ENCODE results near the gene MYCT1. TPM values are rescaled to one million over a fixed set of nuclear protein-coding genes. Genes with fewer than 3 reads are reported as not detected.

The MYCT1 gene
- total RNA-seq, 3 donors from 2014 or later (not counting 1 experiment from before 2014, with no cell fraction given): 0.25 to 0.64 (median 0.55) TPM

GRCh38 chr6:152661776-152662175, 35.9 kb upstream of the MYCT1 start:
- Histone ChIP-seq H3K4me3 (ENCODE audit: low read length) (no peak overlapping the region), H3K4me1 (ENCODE audit: control insufficient read depth, insufficient read depth, low read length) (no peaks in the 10 kb centered on the region), H3K9me3 (ENCODE audit: control insufficient read depth, insufficient read depth, low read length) (no peaks in the 10 kb centered on the region), H3K27me3 (ENCODE audit: control insufficient read depth, insufficient read depth, low read length) (no peaks in the 10 kb centered on the region), H3K27ac (ENCODE audit: low read length) (no peak overlapping the region), H3K36me3 (ENCODE audit: control insufficient read depth, insufficient read depth, low read length) (no peaks in the 10 kb centered on the region)
- intact Hi-C loops (cut with micrococcal nuclease): no loop called here
- no peak overlapping the region for H3K4me3 Mint-ChIP-seq
- no peaks in the 10 kb centered on the region for H3K4me1 Mint-ChIP-seq
- H3K9me3 Mint-ChIP-seq: no peaks in the 10 kb centered on the region
- no peak for DNase-seq
- 100% methylated on average over 2 of the region's 3 CpGs for WGBS (ENCODE audit: insufficient coverage)
- ATAC-seq: no peak
- no peak for TF ChIP-seq CTCF (IDR thresholded peaks at IDR 0.05)
- H3K27me3 Mint-ChIP-seq (ENCODE audit: low read depth in 2 of 2): peaks cover 29 to 38% of the 10 kb centered on the region in 2 donors
- H3K27ac Mint-ChIP-seq: no peak overlapping the region
- no peaks in the 10 kb centered on the region for H3K36me3 Mint-ChIP-seq

- Histone ChIP-seq H3K27ac (ENCODE audit: low read length) (no peak overlapping the region), H3K4me1 (ENCODE audit: control insufficient read depth, insufficient read depth, low read length) (no peaks in the 10 kb centered on the region), H3K9me3 (ENCODE audit: control insufficient read depth, insufficient read depth, low read length) (no peaks in the 10 kb centered on the region), H3K4me3 (ENCODE audit: low read length) (no peak overlapping the region), H3K27me3 (ENCODE audit: control insufficient read depth, insufficient read depth, low read length) (peaks cover 2% of the 10 kb centered on the region), H3K36me3 (ENCODE audit: control insufficient read depth, insufficient read depth, low read length) (no peaks in the 10 kb centered on the region)
- Mint-ChIP-seq H3K36me3 (no peaks in the 10 kb centered on the region), H3K27me3 (ENCODE audit: low read depth in 2 of 2) (peaks cover 18 to 43% of the 10 kb centered on the region in 2 donors), H3K4me3 (no peak overlapping the region), H3K4me1 (no peaks in the 10 kb centered on the region), H3K27ac (no peak overlapping the region), H3K9me3 (no peaks in the 10 kb centered on the region)
- TF ChIP-seq CTCF (IDR thresholded peaks at IDR 0.05): peak; percentile 42
- ATAC-seq (peak; percentile 47 to 64 (median 63)), DNase-seq (peak in 1 of 2 donors; percentile 32)
- intact Hi-C loops (cut with micrococcal nuclease): loop anchor here (1.0 to 2.0 kb wide), 2 partner anchors 118 to 185 kb away; no protein-coding TSS in a partner anchor
- WGBS (ENCODE audit: insufficient coverage): no CpG with 5 or more reads among the region's 1 CpG
Measured at GRCh38 chr6:152669895-152670294, 27.8 kb upstream of the MYCT1 start.

- ATAC-seq (no peak), DNase-seq (no peak)
- Histone ChIP-seq H3K27ac (ENCODE audit: low read length) (no peak overlapping the region), H3K36me3 (ENCODE audit: control insufficient read depth, insufficient read depth, low read length) (no peaks in the 10 kb centered on the region), H3K4me3 (ENCODE audit: low read length) (no peak overlapping the region), H3K4me1 (ENCODE audit: control insufficient read depth, insufficient read depth, low read length) (no peaks in the 10 kb centered on the region), H3K9me3 (ENCODE audit: control insufficient read depth, insufficient read depth, low read length) (no peaks in the 10 kb centered on the region), H3K27me3 (ENCODE audit: control insufficient read depth, insufficient read depth, low read length) (peaks cover 2% of the 10 kb centered on the region)
- Mint-ChIP-seq H3K4me3 (no peak overlapping the region), H3K9me3 (no peaks in the 10 kb centered on the region), H3K27me3 (ENCODE audit: low read depth in 2 of 2) (peaks cover 15 to 39% of the 10 kb centered on the region in 2 donors), H3K36me3 (no peaks in the 10 kb centered on the region), H3K4me1 (no peaks in the 10 kb centered on the region), H3K27ac (no peak overlapping the region)
- intact Hi-C loops (cut with micrococcal nuclease): loop anchor here (2.0 kb wide), 1 partner anchor 186 kb away; no protein-coding TSS in a partner anchor
- WGBS (ENCODE audit: insufficient coverage): 100% methylated on average over 1 of the region's 4 CpGs
- TF ChIP-seq CTCF (IDR thresholded peaks at IDR 0.05): no peak
Measured at GRCh38 chr6:152671171-152671570, 26.5 kb upstream of the MYCT1 start.

- H3K36me3 Mint-ChIP-seq: no peaks in the 10 kb centered on the region
- DNase-seq: no peak
- H3K9me3 ChIP-seq (ENCODE audit: control insufficient read depth, insufficient read depth, low read length): no peaks in the 10 kb centered on the region
- H3K4me3 ChIP-seq (ENCODE audit: low read length): no peak overlapping the region
- H3K4me1 ChIP-seq (ENCODE audit: control insufficient read depth, insufficient read depth, low read length): no peaks in the 10 kb centered on the region
- TF ChIP-seq CTCF (IDR thresholded peaks at IDR 0.05): no peak
- H3K36me3 ChIP-seq (ENCODE audit: control insufficient read depth, insufficient read depth, low read length): no peaks in the 10 kb centered on the region
- H3K27me3 Mint-ChIP-seq (ENCODE audit: low read depth in 2 of 2): peaks cover 14 to 21% of the 10 kb centered on the region in 2 donors
- no peak overlapping the region for H3K27ac Mint-ChIP-seq
- no peaks in the 10 kb centered on the region for H3K9me3 Mint-ChIP-seq
- no peak overlapping the region for H3K4me3 Mint-ChIP-seq
- intact Hi-C loops (cut with micrococcal nuclease): no loop called here
- no peaks in the 10 kb centered on the region for H3K4me1 Mint-ChIP-seq
- peaks cover 8% of the 10 kb centered on the region for H3K27me3 ChIP-seq (ENCODE audit: control insufficient read depth, insufficient read depth, low read length)
- no peak for ATAC-seq
- H3K27ac ChIP-seq (ENCODE audit: low read length): no peak overlapping the region
Measured at GRCh38 chr6:152673236-152673635, 24.5 kb upstream of the MYCT1 start.
